HEK293 (cell line): ENCODE results near the gene CDH12.

Experiments
- HOXC10 ChIP-seq: sonication (generic); formaldehyde crosslinking; IDR thresholded peaks from 2 replicates; pipeline ENCODE4 v1.8.1; 2023; ENCODE audit warnings: mild to moderate bottlenecking, missing genetic modification reagents
- ZBTB26 ChIP-seq: fragments of 450-650 bp; formaldehyde crosslinking; optimal IDR thresholded peaks from 2 replicates; pipeline ENCODE3; 2016; ENCODE audit warnings: missing biosample characterization, mild to moderate bottlenecking, missing genetic modification characterization

- TF ChIP-seq ZBTB26 (tag by site-specific recombination): no peak
- no peak for TF ChIP-seq HOXC10 (CRISPR knock-in tag)
These were observed 1035.3 kb downstream of the CDH12 start for GRCh38 chr5:21817668-21818369.
